ENCODE data around the gene ZNF680.
"Not testable (repeated sequence)": the region's sequence is repeated elsewhere in the genome, so short reads cannot be mapped to it uniquely, and the experiment has no call there.

The ZNF680 gene

GRCh38 chr7:64581926-64582894 lies 19.3 kb upstream of the ZNF680 start:
- Histone ChIP-seq H3K9me3 (replicated peaks; ENCODE audit: low read length) (peaks cover 6% of the 10 kb centered on the region), H3K9ac (ENCODE audit: low read depth, low read length) (no peak overlapping the region), H3K27me3 (ENCODE audit: control insufficient read depth, insufficient read depth, low read length) (no peaks in the 10 kb centered on the region), H3K36me3 (ENCODE audit: insufficient read depth, low read length) (no peaks in the 10 kb centered on the region), H3K4me3 (ENCODE audit: low read length) (no peak overlapping the region), H3K4me2 (ENCODE audit: low read length) (no peak overlapping the region), H3K4me1 (ENCODE audit: control insufficient read depth, insufficient read depth, low read length) (no peaks in the 10 kb centered on the region)

GRCh38 chr7:64581391-64581790 lies 18.5 kb upstream of the ZNF680 start:
- no peaks in the 10 kb centered on the region for H3K27me3 ChIP-seq (ENCODE audit: control insufficient read depth, insufficient read depth, low read length)
- no peak overlapping the region for H3K9ac ChIP-seq (ENCODE audit: low read depth, low read length)
- no peaks in the 10 kb centered on the region for H3K4me1 ChIP-seq (ENCODE audit: control insufficient read depth, insufficient read depth, low read length)
- H3K4me3 ChIP-seq (ENCODE audit: low read length) = no peak overlapping the region
- H3K9me3 ChIP-seq (replicated peaks; ENCODE audit: low read length) = peaks cover 6% of the 10 kb centered on the region
- no peaks in the 10 kb centered on the region for H3K36me3 ChIP-seq (ENCODE audit: insufficient read depth, low read length)
- H3K4me2 ChIP-seq (ENCODE audit: low read length) = no peak overlapping the region

- Histone ChIP-seq H3K4me1 (ENCODE audit: control insufficient read depth, insufficient read depth, low read length) (peaks cover 5% of the 10 kb centered on the region), H3K9me3 (replicated peaks; ENCODE audit: low read length) (no peaks in the 10 kb centered on the region), H3K27me3 (ENCODE audit: control insufficient read depth, insufficient read depth, low read length) (peaks cover 2% of the 10 kb centered on the region)
Observed at GRCh38 chr7:64574540-64575099, 11.7 kb upstream of the ZNF680 start.

GRCh38 chr7:64570284-64570605 lies 7.4 kb upstream of the ZNF680 start:
- H3K4me2 ChIP-seq (ENCODE audit: low read length) = peak overlapping the region; percentile 75
- not testable (repeated sequence) for H3K4me1 ChIP-seq (ENCODE audit: control insufficient read depth, insufficient read depth, low read length); H3K36me3 ChIP-seq (ENCODE audit: insufficient read depth, low read length); H3K27me3 ChIP-seq (ENCODE audit: control insufficient read depth, insufficient read depth, low read length); H3K9me3 ChIP-seq (replicated peaks; ENCODE audit: low read length); H3K9ac ChIP-seq (ENCODE audit: low read depth, low read length)
- peak overlapping the region; percentile 64 for H3K4me3 ChIP-seq (ENCODE audit: low read length)

More at GRCh38 chr7:64574540-64575099, 11.7 kb upstream of the ZNF680 start:
- Histone ChIP-seq H3K4me3 (ENCODE audit: low read length) (peak overlapping the region; percentile 35), H3K36me3 (ENCODE audit: insufficient read depth, low read length) (no peaks in the 10 kb centered on the region), H3K9ac (ENCODE audit: low read depth, low read length) (no peak overlapping the region), H3K4me2 (ENCODE audit: low read length) (peak overlapping the region; percentile 38)

- Histone ChIP-seq H3K4me3 (ENCODE audit: low read length) (peak overlapping the region; percentile 64), H3K4me2 (ENCODE audit: low read length) (peak overlapping the region; percentile 75)
- H3K9ac ChIP-seq (ENCODE audit: low read depth, low read length); H3K4me1 ChIP-seq (ENCODE audit: control insufficient read depth, insufficient read depth, low read length); H3K9me3 ChIP-seq (replicated peaks; ENCODE audit: low read length); H3K36me3 ChIP-seq (ENCODE audit: insufficient read depth, low read length); H3K27me3 ChIP-seq (ENCODE audit: control insufficient read depth, insufficient read depth, low read length): not testable (repeated sequence)
Observed at GRCh38 chr7:64569372-64570283, 6.8 kb upstream of the ZNF680 start.

- peaks cover 20% of the 10 kb centered on the region for H3K4me1 ChIP-seq (ENCODE audit: control insufficient read depth, insufficient read depth, low read length)
- no peaks in the 10 kb centered on the region for H3K9me3 ChIP-seq (replicated peaks; ENCODE audit: low read length)
- peaks cover 4% of the 10 kb centered on the region for H3K36me3 ChIP-seq (ENCODE audit: insufficient read depth, low read length)
- H3K9ac ChIP-seq (ENCODE audit: low read depth, low read length) = peak overlapping the region; percentile 90
- H3K4me3 ChIP-seq (ENCODE audit: low read length) = peak overlapping the region; percentile 100
- H3K27me3 ChIP-seq (ENCODE audit: control insufficient read depth, insufficient read depth, low read length) = no peaks in the 10 kb centered on the region
- peak overlapping the region; percentile 70 for H3K4me2 ChIP-seq (ENCODE audit: low read length)
Observed at GRCh38 chr7:64562256-64562625, 630 bp downstream of the ZNF680 start.

GRCh38 chr7:64559206-64559605 lies 3.7 kb downstream of the ZNF680 start:
- Histone ChIP-seq H3K4me1 (ENCODE audit: control insufficient read depth, insufficient read depth, low read length) (peaks cover 20% of the 10 kb centered on the region), H3K4me3 (ENCODE audit: low read length) (peak overlapping the region; percentile 51)

GRCh38 chr7:64558781-64559180 lies 4.1 kb downstream of the ZNF680 start:
- H3K9me3 ChIP-seq (replicated peaks; ENCODE audit: low read length) = no peaks in the 10 kb centered on the region
- H3K27me3 ChIP-seq (ENCODE audit: control insufficient read depth, insufficient read depth, low read length) = no peaks in the 10 kb centered on the region
- peak overlapping the region; percentile 51 for H3K4me3 ChIP-seq (ENCODE audit: low read length)
- peak overlapping the region; percentile 74 for H3K4me2 ChIP-seq (ENCODE audit: low read length)
- peaks cover 4% of the 10 kb centered on the region for H3K36me3 ChIP-seq (ENCODE audit: insufficient read depth, low read length)
- peaks cover 20% of the 10 kb centered on the region for H3K4me1 ChIP-seq (ENCODE audit: control insufficient read depth, insufficient read depth, low read length)
- H3K9ac ChIP-seq (ENCODE audit: low read depth, low read length) = peak overlapping the region; percentile 75

More at GRCh38 chr7:64559206-64559605, 3.7 kb downstream of the ZNF680 start:
- peaks cover 4% of the 10 kb centered on the region for H3K36me3 ChIP-seq (ENCODE audit: insufficient read depth, low read length)
- H3K9ac ChIP-seq (ENCODE audit: low read depth, low read length) = peak overlapping the region; percentile 75
- peak overlapping the region; percentile 74 for H3K4me2 ChIP-seq (ENCODE audit: low read length)
- H3K9me3 ChIP-seq (replicated peaks; ENCODE audit: low read length) = no peaks in the 10 kb centered on the region
- no peaks in the 10 kb centered on the region for H3K27me3 ChIP-seq (ENCODE audit: control insufficient read depth, insufficient read depth, low read length)

GRCh38 chr7:64558323-64558705 lies 4.6 kb downstream of the ZNF680 start:
- Histone ChIP-seq H3K4me3 (ENCODE audit: low read length) (no peak overlapping the region), H3K9ac (ENCODE audit: low read depth, low read length) (peak overlapping the region; percentile 75), H3K27me3 (ENCODE audit: control insufficient read depth, insufficient read depth, low read length) (no peaks in the 10 kb centered on the region), H3K4me1 (ENCODE audit: control insufficient read depth, insufficient read depth, low read length) (peaks cover 20% of the 10 kb centered on the region), H3K4me2 (ENCODE audit: low read length) (peak overlapping the region; percentile 74), H3K9me3 (replicated peaks; ENCODE audit: low read length) (no peaks in the 10 kb centered on the region), H3K36me3 (ENCODE audit: insufficient read depth, low read length) (peaks cover 4% of the 10 kb centered on the region)

GRCh38 chr7:64557601-64558322 lies 5.1 kb downstream of the ZNF680 start:
- H3K36me3 ChIP-seq (ENCODE audit: insufficient read depth, low read length) = peaks cover 4% of the 10 kb centered on the region
- no peak overlapping the region for H3K9ac ChIP-seq (ENCODE audit: low read depth, low read length)
- no peak overlapping the region for H3K4me3 ChIP-seq (ENCODE audit: low read length)
- peaks cover 20% of the 10 kb centered on the region for H3K4me1 ChIP-seq (ENCODE audit: control insufficient read depth, insufficient read depth, low read length)
- no peak overlapping the region for H3K4me2 ChIP-seq (ENCODE audit: low read length)
- H3K9me3 ChIP-seq (replicated peaks; ENCODE audit: low read length) = no peaks in the 10 kb centered on the region
- no peaks in the 10 kb centered on the region for H3K27me3 ChIP-seq (ENCODE audit: control insufficient read depth, insufficient read depth, low read length)

GRCh38 chr7:64555046-64555445 lies 7.8 kb downstream of the ZNF680 start:
- no peaks in the 10 kb centered on the region for H3K27me3 ChIP-seq (ENCODE audit: control insufficient read depth, insufficient read depth, low read length)
- peak overlapping the region; percentile 27 for H3K4me2 ChIP-seq (ENCODE audit: low read length)
- H3K4me3 ChIP-seq (ENCODE audit: low read length) = no peak overlapping the region
- H3K9me3 ChIP-seq (replicated peaks; ENCODE audit: low read length) = no peaks in the 10 kb centered on the region
- H3K4me1 ChIP-seq (ENCODE audit: control insufficient read depth, insufficient read depth, low read length) = peaks cover 16% of the 10 kb centered on the region
- H3K9ac ChIP-seq (ENCODE audit: low read depth, low read length) = no peak overlapping the region
- H3K36me3 ChIP-seq (ENCODE audit: insufficient read depth, low read length) = peaks cover 4% of the 10 kb centered on the region
